ENCODE measurements around the gene SH3PXD2A.

DNA sequence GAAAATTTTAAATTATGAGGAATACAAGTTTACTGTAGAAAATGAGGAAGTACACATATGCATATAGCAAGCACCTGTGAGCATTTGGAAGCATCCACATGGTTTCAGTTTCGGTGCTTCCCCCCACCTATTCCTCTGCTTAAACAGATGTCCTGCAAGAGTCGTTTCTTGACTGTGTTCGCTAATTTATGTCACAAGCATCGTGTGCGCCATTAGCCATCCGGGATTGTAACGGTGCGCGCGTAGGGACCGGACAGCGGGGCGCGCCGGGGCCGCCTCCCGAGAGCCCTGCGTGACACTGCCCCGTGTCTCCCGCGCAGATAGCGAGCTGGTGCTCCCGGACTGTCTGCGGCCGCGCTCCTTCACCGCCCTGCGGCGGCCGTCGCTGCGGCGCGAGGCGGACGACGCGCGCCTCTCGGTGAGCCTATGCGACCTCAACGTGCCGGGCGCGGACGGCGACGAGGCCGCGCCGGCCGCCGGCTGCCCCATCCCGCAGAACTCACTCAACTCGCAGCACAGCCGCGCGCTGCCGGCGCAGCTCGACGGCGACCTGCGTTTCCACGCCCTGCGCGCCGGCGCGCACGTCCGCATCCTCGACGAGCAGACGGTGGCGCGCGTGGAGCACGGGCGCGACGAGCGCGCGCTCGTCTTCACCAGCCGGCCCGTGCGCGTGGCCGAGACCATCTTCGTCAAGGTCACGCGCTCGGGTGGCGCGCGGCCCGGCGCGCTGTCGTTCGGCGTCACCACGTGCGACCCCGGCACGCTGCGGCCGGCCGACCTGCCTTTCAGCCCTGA lies 271.0 kb downstream of the SH3PXD2A start:
- TF ChIP-seq, protein P1, sequence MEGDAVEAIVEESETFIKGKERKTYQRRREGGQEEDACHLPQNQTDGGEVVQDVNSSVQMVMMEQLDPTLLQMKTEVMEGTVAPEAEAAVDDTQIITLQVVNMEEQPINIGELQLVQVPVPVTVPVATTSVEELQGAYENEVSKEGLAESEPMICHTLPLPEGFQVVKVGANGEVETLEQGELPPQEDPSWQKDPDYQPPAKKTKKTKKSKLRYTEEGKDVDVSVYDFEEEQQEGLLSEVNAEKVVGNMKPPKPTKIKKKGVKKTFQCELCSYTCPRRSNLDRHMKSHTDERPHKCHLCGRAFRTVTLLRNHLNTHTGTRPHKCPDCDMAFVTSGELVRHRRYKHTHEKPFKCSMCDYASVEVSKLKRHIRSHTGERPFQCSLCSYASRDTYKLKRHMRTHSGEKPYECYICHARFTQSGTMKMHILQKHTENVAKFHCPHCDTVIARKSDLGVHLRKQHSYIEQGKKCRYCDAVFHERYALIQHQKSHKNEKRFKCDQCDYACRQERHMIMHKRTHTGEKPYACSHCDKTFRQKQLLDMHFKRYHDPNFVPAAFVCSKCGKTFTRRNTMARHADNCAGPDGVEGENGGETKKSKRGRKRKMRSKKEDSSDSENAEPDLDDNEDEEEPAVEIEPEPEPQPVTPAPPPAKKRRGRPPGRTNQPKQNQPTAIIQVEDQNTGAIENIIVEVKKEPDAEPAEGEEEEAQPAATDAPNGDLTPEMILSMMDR (conservative IDR thresholded peaks at IDR 0.05) = no peak
- no peak for TF ChIP-seq ZFX (IDR thresholded peaks at IDR 0.05)

Measured in C4-2B (cell line).